Measurements from ENCODE around the gene LSM3. TPM values are rescaled to one million over a fixed set of nuclear protein-coding genes. Genes with fewer than 3 reads are reported as not detected.

The LSM3 gene
- total RNA-seq, 2 donors from 2014 or later = 9.1 to 9.9 TPM

DNA sequence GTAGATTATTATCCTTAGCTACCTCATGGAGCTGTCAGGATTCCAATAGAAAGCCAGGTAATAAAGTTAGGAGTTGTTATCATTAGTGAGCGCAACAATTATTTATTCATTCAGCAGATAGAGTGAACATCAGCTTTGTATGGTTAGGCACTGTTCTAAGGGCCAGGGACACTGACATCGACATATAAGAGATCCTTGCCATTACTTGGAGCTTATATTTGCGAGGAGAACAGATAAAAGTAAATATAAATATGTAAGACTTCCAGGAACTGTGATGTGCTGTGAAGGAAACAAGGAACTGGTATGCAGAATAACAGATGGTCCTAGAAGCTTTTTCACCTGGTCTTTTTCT, 473 bp downstream of the LSM3 start:
- DNase-seq (no peak), ATAC-seq (no peak)
- intact Hi-C loops (cut with DNase I, micrococcal nuclease) = loop anchor here in 1 of 2 donors (5.0 to 10.0 kb wide), 2 partner anchors 52 to 284 kb away; partner anchors contain the start of gene TMEM43

DNA sequence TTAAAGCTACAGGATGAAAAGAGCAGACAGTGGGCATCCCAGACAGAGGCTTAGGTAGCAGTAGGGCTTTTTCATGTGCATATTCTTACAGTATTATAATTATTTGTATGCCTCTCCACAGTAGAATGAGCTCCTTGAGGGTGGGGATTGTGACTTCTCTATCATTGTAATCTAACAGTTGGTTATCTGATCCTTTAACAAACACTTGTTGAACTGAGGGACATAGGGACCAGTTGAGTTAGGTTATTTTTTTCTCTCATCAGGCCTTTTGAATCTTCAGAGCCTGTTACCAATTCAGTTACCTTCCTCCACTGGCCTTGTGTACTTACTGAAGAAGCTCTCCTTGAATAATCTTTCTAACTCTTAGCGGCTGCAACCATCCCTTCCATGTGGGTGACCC, 1.2 kb downstream of the LSM3 start:
- ATAC-seq = no peak
- DNase-seq = no peak
- intact Hi-C loops (cut with DNase I, micrococcal nuclease) = loop anchor here in 1 of 2 donors (5.0 to 10.0 kb wide), 2 partner anchors 52 to 285 kb away; partner anchors contain the start of gene TMEM43

DNA sequence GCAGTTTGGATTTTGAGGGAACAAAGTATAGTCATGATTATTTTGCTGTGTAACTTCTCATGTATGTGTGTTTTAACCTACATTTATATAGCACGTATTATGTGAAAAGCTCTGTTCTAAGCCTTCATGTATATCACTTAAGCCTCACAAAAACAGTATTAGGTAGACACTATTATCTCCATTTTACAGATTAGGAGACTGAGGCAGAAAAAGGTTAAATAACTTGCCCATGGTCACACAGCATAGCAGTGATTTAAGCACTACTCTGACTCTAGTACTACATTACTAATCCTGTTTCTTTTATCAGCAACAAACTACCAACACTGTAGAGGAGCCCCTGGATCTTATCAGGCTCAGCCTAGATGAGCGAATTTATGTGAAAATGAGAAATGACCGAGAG, 2.6 kb downstream of the LSM3 start:
- intact Hi-C loops (cut with DNase I, micrococcal nuclease) = no loop called here

DNA sequence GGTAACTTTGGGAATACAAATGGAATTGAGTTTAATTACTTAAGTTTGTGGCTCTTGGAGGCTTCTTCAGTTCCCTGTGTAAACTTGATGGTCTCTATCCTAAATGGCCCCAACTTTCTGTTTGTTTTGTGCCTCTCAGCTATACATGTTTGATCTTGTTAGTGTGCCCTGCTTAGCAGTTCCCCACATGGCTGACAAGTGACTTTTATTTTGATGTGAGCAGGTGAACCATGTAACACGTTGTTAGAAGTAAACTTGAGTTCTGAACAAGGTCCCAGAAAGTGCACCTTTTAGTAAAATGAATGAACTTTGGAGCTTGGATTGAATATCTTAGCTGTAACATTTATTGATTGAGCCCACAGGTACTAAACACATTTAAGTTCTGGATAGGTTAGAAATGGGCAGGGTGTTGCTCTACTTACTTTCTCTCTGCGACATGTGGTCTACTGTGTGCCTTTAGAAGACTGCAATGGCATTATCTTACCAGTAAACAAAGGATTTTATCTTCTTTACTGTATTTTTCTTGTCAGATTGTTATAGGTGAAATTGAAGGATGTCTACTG, 4.5 kb downstream of the LSM3 start:
- intact Hi-C loops (cut with DNase I, micrococcal nuclease) = no loop called here
- ATAC-seq (no peak), DNase-seq (no peak)

More for the DNA sequence above, 2.6 kb downstream of the LSM3 start:
- DNase-seq (no peak), ATAC-seq (no peak)

DNA sequence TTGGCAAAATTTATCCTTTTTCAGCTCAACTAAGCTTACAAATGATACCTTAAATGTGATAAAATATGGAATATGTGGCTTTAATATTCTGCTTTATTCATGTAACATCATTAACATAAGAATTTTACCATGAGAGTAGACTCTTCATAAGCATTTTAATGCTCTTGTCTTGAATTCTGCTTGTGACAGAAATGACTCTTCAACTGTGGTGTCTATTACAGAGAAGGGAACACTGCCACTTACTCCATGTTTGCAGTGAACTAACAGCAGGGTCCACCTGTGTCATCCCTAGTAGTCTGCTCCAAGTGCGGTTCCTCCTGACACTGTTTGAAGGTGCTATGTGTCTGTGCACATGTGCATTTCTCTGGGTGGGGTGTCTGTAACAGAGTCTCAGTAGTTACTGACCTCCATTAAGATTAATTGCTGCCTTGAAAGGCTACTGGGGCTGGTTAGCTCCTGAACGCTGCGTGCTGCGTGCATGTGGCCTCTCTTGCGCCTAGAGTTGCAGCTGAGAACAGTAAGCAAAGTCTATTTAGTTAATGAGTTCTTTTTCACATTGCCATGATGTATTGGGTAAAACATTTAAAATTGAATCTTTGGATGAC, 8.3 kb downstream of the LSM3 start:
- DNase-seq (no peak), ATAC-seq (no peak)
- intact Hi-C loops (cut with DNase I, micrococcal nuclease) = no loop called here

DNA sequence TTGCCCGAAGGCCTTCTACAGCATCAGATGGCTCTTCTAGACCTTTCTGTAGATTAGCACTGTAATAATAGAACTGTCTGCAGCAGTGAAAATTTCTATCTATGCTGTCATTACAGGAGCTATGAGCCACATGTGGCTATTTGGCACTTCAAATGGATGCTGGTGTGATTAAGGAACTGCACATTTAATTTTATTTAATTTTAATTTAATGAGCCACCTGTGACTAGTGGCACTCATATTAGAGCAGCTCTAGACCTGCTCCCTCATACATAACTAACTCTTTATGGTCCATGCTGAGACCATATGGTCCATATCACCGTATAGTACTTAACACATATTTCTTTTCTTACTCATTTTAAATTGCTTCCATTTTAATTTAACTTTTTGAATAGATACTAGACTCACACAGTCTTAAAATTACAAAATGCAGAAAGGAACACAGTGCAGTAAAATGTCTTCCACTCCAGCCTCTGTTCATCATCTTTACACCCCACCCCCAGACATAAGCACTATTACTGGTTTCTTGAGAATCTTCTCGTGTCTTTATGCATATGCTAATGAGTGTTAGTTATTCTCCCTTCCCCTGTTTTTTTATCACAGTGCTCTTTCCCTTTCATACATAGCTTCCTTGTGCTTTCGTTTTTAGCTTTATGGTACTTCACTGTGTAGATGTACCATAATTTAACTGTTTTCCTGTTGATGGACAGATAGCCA, 9.6 kb downstream of the LSM3 start:
- DNase-seq (no peak), ATAC-seq (no peak)
- intact Hi-C loops (cut with DNase I, micrococcal nuclease) = no loop called here

DNA sequence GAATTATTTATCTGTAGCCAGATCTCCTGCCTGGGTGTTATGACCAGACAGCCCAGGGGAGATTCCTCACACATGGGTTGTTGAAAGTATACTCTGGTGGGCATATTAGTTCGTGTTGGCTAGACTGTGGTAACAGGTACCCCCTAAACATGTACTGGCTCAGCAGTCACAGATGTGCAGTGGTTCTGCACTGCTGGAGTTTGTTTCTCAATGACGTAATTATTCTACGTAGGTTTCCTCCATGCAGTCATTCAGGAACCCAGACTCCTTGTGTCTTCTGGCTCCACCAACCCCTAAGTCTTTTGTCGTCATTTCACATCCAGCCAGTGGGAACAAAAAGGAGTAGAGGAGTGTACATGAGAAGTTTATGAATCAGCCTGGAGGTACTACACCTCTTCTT, 16.2 kb downstream of the LSM3 start:
- intact Hi-C loops (cut with DNase I, micrococcal nuclease) = no loop called here
- ATAC-seq (no peak), DNase-seq (no peak)

DNA sequence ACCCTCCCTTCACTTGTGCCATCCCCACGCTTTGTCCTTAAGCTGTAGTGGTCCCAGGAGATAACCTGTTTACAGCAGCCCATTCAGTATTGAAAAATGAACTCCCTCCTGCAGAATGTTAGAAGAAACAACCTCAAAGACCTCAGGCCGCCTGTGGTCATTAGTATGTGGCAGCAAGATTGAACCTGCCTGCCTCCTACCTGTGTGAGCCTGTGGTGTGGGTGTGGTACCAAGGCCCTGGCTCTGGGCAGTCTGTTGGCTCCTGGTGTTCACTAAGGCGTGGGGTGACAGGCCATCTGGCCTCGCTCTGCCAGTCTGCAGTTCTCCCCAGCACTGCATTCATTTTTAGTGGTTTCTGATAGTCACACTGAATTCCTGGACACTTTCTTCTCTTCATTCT, 21.0 kb downstream of the LSM3 start:
- ATAC-seq = no peak
- intact Hi-C loops (cut with DNase I, micrococcal nuclease) = loop anchor here in 1 of 2 donors (5.0 kb wide), 1 partner anchor 273 kb away; no protein-coding TSS in a partner anchor
- no peak for DNase-seq

DNA sequence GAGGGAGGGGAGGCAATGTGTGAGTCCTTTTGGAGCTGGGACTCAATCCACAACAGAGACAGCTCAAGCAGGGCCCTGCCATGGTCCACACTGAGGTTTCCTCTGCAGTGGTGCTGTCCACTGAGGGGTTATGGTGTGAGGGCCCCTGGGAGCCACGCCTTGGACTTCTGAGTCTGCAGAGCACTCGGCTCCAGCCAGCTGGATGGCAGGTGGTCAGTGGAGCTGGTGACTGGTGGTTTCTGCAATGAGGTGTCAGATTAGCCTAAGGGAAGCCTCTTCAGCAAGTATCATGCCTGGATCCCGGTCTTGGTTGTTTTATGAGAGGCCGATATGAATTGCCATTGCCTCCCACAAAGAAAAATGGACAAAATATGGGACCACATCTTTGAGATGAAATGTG, 21.7 kb downstream of the LSM3 start:
- intact Hi-C loops (cut with DNase I, micrococcal nuclease) = loop anchor here in 1 of 2 donors (5.0 kb wide), 1 partner anchor 272 kb away; no protein-coding TSS in a partner anchor
- ATAC-seq (no peak), DNase-seq (no peak)

DNA sequence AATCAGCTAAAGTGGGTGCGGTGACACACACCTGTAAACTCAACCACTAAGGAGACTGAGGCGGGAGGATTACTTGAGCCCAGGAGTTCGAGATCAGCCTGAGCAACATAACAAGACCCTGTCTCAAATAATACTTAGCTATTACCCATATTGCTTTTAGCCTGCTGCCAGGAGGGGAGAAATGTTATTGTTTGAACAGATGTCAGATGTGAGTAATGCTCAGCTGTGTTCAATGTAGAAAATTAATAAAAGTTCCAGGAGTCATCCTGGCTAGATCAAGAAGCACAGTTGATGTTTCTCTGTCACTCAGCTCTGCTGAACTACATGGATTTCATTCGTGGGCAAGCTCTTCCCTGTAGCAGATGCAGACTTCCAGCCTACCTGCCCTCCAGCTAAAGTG, 22.2 kb downstream of the LSM3 start:
- DNase-seq = no peak
- no peak for ATAC-seq
- intact Hi-C loops (cut with DNase I, micrococcal nuclease) = loop anchor here in 1 of 2 donors (5.0 kb wide), 1 partner anchor 271 kb away; no protein-coding TSS in a partner anchor

DNA sequence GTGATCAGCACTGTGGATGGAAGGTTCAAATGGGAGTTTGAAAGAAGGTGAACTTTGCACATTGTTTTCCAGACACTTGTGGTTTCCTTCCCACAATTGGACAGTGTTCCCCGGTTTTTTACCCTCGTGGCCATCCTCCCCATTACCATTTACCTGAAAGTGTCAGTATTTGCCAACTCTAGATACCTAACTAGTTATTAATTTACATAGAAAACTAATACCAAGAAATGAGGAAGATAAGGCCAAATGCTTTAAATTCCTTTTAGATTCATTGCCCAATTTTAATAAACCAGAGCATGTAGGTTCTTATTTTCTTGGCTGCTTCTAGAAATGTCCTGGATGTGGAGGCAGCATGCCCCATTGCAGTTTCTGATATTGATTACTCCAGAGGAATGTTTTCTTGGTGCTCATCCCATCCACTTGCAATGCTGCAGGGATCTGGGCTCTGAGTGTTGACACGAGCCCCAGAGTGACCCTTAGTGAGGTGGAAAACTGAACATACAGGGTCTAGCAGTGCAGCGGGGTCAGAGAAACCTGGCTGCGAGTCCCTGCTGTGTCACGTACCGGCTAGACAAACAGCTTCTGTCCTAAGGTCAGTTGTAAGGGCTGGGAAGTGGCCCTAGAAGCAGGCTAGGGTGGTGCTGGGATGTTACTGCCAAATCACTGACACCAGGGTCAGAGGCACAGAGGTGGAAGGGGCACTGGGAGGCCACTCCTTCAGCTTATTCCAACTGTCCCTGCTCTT, 23.5 kb downstream of the LSM3 start:
- intact Hi-C loops (cut with DNase I, micrococcal nuclease) = loop anchor here in 1 of 2 donors (5.0 kb wide), 1 partner anchor 270 kb away; no protein-coding TSS in a partner anchor
- no peak for DNase-seq
- peak; percentile 25 for ATAC-seq

DNA sequence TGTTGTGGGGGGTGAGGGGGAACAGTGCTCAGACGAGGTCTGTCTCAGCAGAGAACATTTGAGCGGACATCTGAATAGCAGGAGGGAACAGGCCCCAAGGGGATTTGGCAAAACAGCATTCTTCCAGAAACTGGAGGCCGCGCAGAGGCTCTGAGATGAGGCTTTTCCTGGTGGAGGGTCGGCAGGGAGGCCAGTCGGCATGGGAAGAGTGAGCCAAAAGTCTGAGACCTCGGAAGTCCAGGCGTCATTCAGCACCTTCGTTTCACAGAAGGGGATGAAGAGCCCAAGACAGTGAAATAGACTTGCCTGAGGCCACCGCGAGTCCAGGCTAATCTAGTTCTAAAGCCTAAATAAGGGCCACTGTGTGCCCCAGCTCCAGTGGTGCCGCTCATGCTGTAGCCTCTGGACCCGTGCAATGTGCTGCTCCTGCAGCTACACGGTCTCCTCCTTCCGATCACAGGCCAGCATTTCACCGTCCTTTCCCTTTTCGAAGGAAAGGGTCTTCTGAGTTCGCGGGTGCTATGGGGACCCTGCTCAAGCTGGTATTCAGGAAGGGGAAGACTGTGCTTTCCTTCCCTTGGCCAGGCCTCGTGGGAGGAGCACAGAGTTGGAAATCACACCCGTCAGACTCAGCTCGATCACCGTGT, 24.4 kb downstream of the LSM3 start:
- DNase-seq (no peak), ATAC-seq (no peak)
- intact Hi-C loops (cut with DNase I, micrococcal nuclease) = loop anchor here in 1 of 2 donors (5.0 kb wide), 1 partner anchor 269 kb away; no protein-coding TSS in a partner anchor

DNA sequence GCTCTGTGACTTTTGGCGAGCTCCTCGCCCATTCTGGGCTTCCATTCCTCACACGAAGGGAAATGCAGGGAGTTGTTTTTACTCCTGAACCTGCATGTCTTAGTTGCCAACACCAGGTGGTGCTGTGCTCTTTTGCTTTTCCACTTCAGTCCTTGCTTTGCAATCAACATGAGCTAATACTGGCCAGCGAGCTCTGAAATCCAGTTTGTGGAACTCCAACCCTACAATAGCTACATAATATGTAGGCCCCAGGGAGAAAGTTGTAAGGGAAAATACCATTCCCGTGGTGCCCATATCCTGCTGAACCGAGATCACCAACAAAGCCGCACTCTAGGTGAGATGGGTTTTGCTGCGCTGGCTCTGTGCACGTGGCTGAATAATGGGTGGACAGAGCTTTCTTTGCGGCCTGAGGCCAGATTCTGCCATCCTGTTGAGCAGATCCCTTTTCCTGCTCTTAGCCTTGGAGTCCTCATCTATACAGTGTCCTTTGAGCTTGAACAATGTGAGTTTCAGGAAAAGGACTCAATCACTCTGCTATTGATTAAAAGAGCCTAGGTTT, 25.0 kb downstream of the LSM3 start:
- ATAC-seq = peak; percentile 71
- intact Hi-C loops (cut with DNase I, micrococcal nuclease) = loop anchor here in 1 of 2 donors (5.0 kb wide), 1 partner anchor 269 kb away; no protein-coding TSS in a partner anchor
- peak; percentile 57 to 60 for DNase-seq

DNA sequence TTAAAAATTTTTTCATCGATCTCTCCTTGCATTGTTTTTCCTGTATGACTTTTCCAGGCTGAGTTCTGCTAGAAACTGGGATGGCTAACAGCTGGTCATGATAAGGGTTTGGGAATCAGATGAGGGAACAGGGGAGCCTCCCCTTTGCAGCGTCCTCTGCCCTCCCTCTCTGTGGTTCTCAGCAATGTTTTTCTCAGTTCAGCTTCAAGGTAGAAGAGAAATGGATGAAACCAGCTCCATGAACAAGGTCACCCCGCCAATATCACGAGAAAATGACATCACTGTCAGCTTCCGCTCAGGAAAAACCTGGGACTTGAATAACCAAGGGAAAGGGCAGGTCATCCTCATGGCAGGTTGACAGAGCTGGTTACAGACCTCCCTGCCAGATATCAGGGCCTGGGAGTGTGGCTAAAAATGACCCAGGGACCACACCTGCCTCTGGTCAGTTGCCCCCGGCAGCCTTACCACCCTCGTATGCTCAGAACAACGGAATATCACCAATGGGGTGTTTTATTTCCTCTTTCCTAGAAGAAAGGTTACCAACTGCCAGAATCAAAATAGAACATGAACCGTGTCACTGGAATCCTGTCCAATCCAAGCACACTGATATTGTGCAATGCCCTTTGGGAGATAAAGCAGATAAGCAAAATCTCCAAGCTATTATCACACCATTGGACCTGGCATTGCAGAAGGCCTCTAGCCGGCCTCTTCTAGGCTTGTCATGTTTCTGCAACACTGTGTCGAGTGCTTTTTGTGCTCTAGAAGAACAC, 26.1 kb downstream of the LSM3 start:
- intact Hi-C loops (cut with DNase I, micrococcal nuclease) = loop anchor here in 1 of 2 donors (5.0 kb wide), 2 partner anchors 258 to 268 kb away; no protein-coding TSS in a partner anchor
- ATAC-seq (peak; percentile 62), DNase-seq (no peak)

DNA sequence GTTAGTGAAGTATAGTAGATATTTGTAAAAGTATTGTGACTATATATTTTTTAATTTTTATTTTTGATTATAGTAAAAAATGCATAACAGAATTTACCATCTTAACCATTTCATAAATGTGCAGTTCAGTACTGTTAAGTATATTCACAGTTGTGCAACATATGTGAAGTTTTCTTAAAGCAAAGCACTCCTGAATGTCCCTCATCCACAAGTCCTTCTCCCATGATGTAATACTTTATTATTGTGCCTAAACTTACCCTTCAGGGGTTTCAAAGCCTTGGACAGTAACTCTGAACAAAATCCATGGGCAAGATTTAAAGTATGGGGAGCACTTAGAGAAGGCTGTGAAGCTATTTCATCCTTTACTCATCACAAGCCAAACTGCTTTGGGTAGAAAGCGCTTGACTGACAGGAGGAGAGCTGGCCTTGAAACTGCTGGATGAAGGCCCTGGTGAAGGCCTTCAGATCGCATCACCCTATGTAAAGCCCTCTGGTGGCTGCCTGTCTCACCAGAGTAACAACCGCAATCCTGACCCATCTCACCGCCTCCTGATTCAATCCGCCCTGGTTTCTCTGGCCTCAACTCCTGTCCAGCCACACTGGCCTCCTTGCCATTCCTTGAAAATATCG, 28.0 kb downstream of the LSM3 start:
- DNase-seq (no peak), ATAC-seq (no peak)
- intact Hi-C loops (cut with DNase I, micrococcal nuclease) = loop anchor here in 1 of 2 donors (5.0 kb wide), 1 partner anchor 256 kb away; no protein-coding TSS in a partner anchor

DNA sequence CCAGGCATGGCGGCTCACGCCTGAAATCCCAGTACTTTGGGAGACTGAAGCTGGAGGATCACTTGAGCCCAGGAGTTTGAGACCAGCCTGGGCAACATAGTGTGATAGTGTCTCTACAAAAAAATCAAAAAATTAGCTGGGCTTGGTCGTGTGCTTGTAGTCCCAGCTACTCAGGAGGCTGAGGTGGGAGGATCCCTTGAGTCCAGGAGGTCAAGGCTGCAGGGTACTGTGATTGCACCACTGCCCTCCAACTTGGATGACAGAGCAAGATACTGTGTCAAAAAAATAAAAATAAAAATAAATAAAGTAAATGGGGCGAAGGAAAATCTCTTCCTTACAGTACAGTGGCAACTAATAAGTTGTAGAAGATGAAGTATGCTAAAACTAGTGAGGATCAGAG, 29.6 kb downstream of the LSM3 start:
- DNase-seq = no peak
- intact Hi-C loops (cut with DNase I, micrococcal nuclease) = loop anchor here in 1 of 2 donors (5.0 kb wide), 1 partner anchor 254 kb away; no protein-coding TSS in a partner anchor
- no peak for ATAC-seq

DNA sequence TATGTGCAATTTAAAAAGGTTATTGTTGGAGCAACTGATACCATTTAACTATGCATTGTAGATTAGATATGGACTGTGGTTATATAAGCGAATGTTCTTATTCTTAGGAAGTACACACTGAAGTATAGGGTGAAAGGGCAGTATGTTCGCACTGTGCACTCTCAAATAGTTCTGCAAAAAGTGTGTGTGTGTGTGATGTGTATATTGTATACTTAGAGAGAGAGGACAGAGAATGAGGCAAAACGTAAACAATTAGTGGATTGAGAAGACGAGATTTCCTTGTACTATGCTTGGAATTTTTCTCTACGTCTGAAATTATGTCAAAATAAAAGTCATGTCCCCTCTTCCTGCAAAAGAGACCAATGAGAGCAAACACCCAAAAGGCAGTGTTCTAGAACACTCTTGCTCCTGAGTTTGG, 30.4 kb downstream of the LSM3 start:
- intact Hi-C loops (cut with DNase I, micrococcal nuclease) = loop anchor here in 1 of 2 donors (5.0 kb wide), 1 partner anchor 253 kb away; no protein-coding TSS in a partner anchor
- DNase-seq (no peak), ATAC-seq (peak; percentile 82)
